GM23248 (cell line): ENCODE data around the gene TCF4.

Source experiments
- EZH2 ChIP-seq: fragments of 200-600 bp; sonication (generic); IDR thresholded peaks from 2 replicates; pipeline ENCODE4 v1.6.1; 2018; ENCODE audit warnings: antibody characterized with exemption, mild to moderate bottlenecking; ENCODE audit not compliant: insufficient read depth, poor library complexity, severe bottlenecking
- EZH2phosphoT487 ChIP-seq: fragments of 200-600 bp; sonication (generic); IDR thresholded peaks from 2 replicates; pipeline ENCODE4 v1.6.1; 2018; ENCODE audit warnings: antibody characterized with exemption, moderate library complexity, mild to moderate bottlenecking, low read depth; ENCODE audit not compliant: insufficient read depth

DNA sequence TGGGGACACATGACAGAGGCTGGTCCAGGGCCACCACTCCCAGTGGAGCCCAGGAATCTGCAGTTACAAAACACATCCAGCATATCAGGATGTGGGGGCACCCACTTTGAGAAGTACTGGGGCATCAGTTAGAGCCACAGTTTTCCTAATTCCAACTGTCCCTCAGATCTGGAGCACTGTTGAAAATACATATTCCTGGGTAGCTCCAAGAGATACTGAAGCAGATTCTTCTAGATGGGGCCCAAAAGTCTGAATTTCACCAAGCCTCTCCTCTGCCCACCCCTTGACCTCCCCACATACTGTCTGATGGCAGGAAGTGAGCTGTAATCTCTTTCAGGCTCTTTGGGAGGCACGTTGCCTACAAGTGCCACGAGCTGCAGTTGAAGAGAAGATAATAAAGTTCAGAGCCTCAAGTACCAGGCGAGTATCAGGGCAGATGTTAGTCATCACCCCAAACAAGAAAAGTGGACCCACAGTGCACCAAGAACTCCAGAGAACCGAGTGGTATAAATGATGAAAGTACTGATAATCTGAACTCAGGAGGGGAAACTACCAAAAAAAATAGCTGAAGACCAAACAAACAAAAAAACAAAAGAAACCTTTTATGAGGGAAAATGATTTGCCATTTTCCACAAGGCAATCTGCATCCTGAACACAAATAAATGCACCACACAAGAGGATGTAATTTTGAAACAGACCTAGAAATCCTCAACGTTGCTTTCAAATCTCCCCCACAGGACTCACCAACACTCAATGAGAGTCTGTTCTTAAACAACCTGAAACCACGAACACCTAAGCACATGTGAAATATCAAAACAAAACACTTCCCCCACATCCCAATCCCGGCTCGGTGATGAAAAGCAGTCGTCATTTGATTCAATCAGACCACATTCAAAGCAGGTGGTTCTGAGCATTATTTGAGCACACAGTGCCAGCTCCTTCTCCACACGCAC is 98.7 kb downstream of the TCF4 start:
- no peak for TF ChIP-seq EZH2
- TF ChIP-seq EZH2phosphoT487 = no peak
